ENCODE measurements around the gene ALDH3B2.

Gene ALDH3B2

GRCh38 chr11:67648140-67648795 lies 26.2 kb downstream of the ALDH3B2 start:
- no peak overlapping the region for H3K27ac ChIP-seq (ENCODE audit: low read depth, low read length)
- no peak overlapping the region for H3K4me3 ChIP-seq (ENCODE audit: low read depth, low read length)

GRCh38 chr11:67647471-67647870 lies 27.0 kb downstream of the ALDH3B2 start:
- H3K9me3 ChIP-seq (ENCODE audit: control insufficient read depth, insufficient read depth, low read depth, low read length), result no peaks in the 10 kb centered on the region
- H3K4me3 ChIP-seq (ENCODE audit: low read depth, low read length), result no peak overlapping the region
- H3K27me3 ChIP-seq (ENCODE audit: control insufficient read depth, insufficient read depth, low read length), result peaks cover 2% of the 10 kb centered on the region; the same call in 1 of the 2 replicates
- no peak overlapping the region for H3K27ac ChIP-seq (ENCODE audit: low read depth, low read length)
- H3K9ac ChIP-seq (ENCODE audit: low read length), result no peak overlapping the region
- no peaks in the 10 kb centered on the region for H3K36me3 ChIP-seq (ENCODE audit: control insufficient read depth, insufficient read depth, low read length)
- no peaks in the 10 kb centered on the region for H3K4me1 ChIP-seq (ENCODE audit: control insufficient read depth, insufficient read depth, low read length)

More at GRCh38 chr11:67648140-67648795, 26.2 kb downstream of the ALDH3B2 start:
- Histone ChIP-seq H3K27me3 (ENCODE audit: control insufficient read depth, insufficient read depth, low read length) (no peaks in the 10 kb centered on the region; the same call in 1 of the 2 replicates), H3K9ac (ENCODE audit: low read length) (no peak overlapping the region), H3K4me1 (ENCODE audit: control insufficient read depth, insufficient read depth, low read length) (no peaks in the 10 kb centered on the region), H3K36me3 (ENCODE audit: control insufficient read depth, insufficient read depth, low read length) (no peaks in the 10 kb centered on the region), H3K9me3 (ENCODE audit: control insufficient read depth, insufficient read depth, low read depth, low read length) (no peaks in the 10 kb centered on the region)

GRCh38 chr11:67646535-67647336 lies 27.7 kb downstream of the ALDH3B2 start:
- Histone ChIP-seq H3K4me1 (ENCODE audit: control insufficient read depth, insufficient read depth, low read length) (no peaks in the 10 kb centered on the region), H3K9ac (ENCODE audit: low read length) (no peak overlapping the region), H3K9me3 (ENCODE audit: control insufficient read depth, insufficient read depth, low read depth, low read length) (no peaks in the 10 kb centered on the region), H3K27me3 (ENCODE audit: control insufficient read depth, insufficient read depth, low read length) (peaks cover 9% of the 10 kb centered on the region; the same call in 1 of the 2 replicates), H3K4me3 (ENCODE audit: low read depth, low read length) (no peak overlapping the region), H3K36me3 (ENCODE audit: control insufficient read depth, insufficient read depth, low read length) (no peaks in the 10 kb centered on the region), H3K27ac (ENCODE audit: low read depth, low read length) (no peak overlapping the region)

- no peak overlapping the region for H3K9ac ChIP-seq (ENCODE audit: low read length)
- peaks cover 17% of the 10 kb centered on the region for H3K27me3 ChIP-seq (ENCODE audit: control insufficient read depth, insufficient read depth, low read length)
- no peak overlapping the region for H3K27ac ChIP-seq (ENCODE audit: low read depth, low read length)
- no peaks in the 10 kb centered on the region for H3K9me3 ChIP-seq (ENCODE audit: control insufficient read depth, insufficient read depth, low read depth, low read length)
- H3K4me3 ChIP-seq (ENCODE audit: low read depth, low read length), result no peak overlapping the region
- no peaks in the 10 kb centered on the region for H3K4me1 ChIP-seq (ENCODE audit: control insufficient read depth, insufficient read depth, low read length)
- H3K36me3 ChIP-seq (ENCODE audit: control insufficient read depth, insufficient read depth, low read length), result no peaks in the 10 kb centered on the region
Observed at GRCh38 chr11:67645521-67646461, 28.6 kb downstream of the ALDH3B2 start.

GRCh38 chr11:67644472-67645418 lies 29.7 kb downstream of the ALDH3B2 start:
- H3K27me3 ChIP-seq (ENCODE audit: control insufficient read depth, insufficient read depth, low read length), result peaks cover 27% of the 10 kb centered on the region
- H3K27ac ChIP-seq (ENCODE audit: low read depth, low read length), result no peak overlapping the region
- no peaks in the 10 kb centered on the region for H3K36me3 ChIP-seq (ENCODE audit: control insufficient read depth, insufficient read depth, low read length)
- no peak overlapping the region for H3K9ac ChIP-seq (ENCODE audit: low read length)
- H3K9me3 ChIP-seq (ENCODE audit: control insufficient read depth, insufficient read depth, low read depth, low read length), result no peaks in the 10 kb centered on the region
- no peak overlapping the region for H3K4me3 ChIP-seq (ENCODE audit: low read depth, low read length)
- H3K4me1 ChIP-seq (ENCODE audit: control insufficient read depth, insufficient read depth, low read length), result no peaks in the 10 kb centered on the region

GRCh38 chr11:67644042-67644441 lies 30.4 kb downstream of the ALDH3B2 start:
- peaks cover 34% of the 10 kb centered on the region for H3K27me3 ChIP-seq (ENCODE audit: control insufficient read depth, insufficient read depth, low read length)
- no peaks in the 10 kb centered on the region for H3K9me3 ChIP-seq (ENCODE audit: control insufficient read depth, insufficient read depth, low read depth, low read length)
- no peak overlapping the region for H3K4me3 ChIP-seq (ENCODE audit: low read depth, low read length)
- H3K4me1 ChIP-seq (ENCODE audit: control insufficient read depth, insufficient read depth, low read length), result no peaks in the 10 kb centered on the region
- H3K36me3 ChIP-seq (ENCODE audit: control insufficient read depth, insufficient read depth, low read length), result no peaks in the 10 kb centered on the region
- no peak overlapping the region for H3K9ac ChIP-seq (ENCODE audit: low read length)
- no peak overlapping the region for H3K27ac ChIP-seq (ENCODE audit: low read depth, low read length)

GRCh38 chr11:67642173-67643120 lies 32.0 kb downstream of the ALDH3B2 start:
- H3K4me3 ChIP-seq (ENCODE audit: low read depth, low read length), result no peak overlapping the region
- no peaks in the 10 kb centered on the region for H3K36me3 ChIP-seq (ENCODE audit: control insufficient read depth, insufficient read depth, low read length)
- H3K27ac ChIP-seq (ENCODE audit: low read depth, low read length), result no peak overlapping the region
- no peak overlapping the region for H3K9ac ChIP-seq (ENCODE audit: low read length)
- H3K27me3 ChIP-seq (ENCODE audit: control insufficient read depth, insufficient read depth, low read length), result peaks cover 40% of the 10 kb centered on the region
- no peaks in the 10 kb centered on the region for H3K4me1 ChIP-seq (ENCODE audit: control insufficient read depth, insufficient read depth, low read length)
- H3K9me3 ChIP-seq (ENCODE audit: control insufficient read depth, insufficient read depth, low read depth, low read length), result no peaks in the 10 kb centered on the region

GRCh38 chr11:67641338-67642172 lies 32.9 kb downstream of the ALDH3B2 start:
- no peaks in the 10 kb centered on the region for H3K4me1 ChIP-seq (ENCODE audit: control insufficient read depth, insufficient read depth, low read length)
- no peak overlapping the region for H3K9ac ChIP-seq (ENCODE audit: low read length)
- H3K27me3 ChIP-seq (ENCODE audit: control insufficient read depth, insufficient read depth, low read length), result peaks cover 40% of the 10 kb centered on the region
- H3K27ac ChIP-seq (ENCODE audit: low read depth, low read length), result no peak overlapping the region
- no peak overlapping the region for H3K4me3 ChIP-seq (ENCODE audit: low read depth, low read length)
- no peaks in the 10 kb centered on the region for H3K36me3 ChIP-seq (ENCODE audit: control insufficient read depth, insufficient read depth, low read length)
- H3K9me3 ChIP-seq (ENCODE audit: control insufficient read depth, insufficient read depth, low read depth, low read length), result no peaks in the 10 kb centered on the region

- Histone ChIP-seq H3K4me1 (ENCODE audit: control insufficient read depth, insufficient read depth, low read length) (no peaks in the 10 kb centered on the region), H3K27ac (ENCODE audit: low read depth, low read length) (no peak overlapping the region), H3K9me3 (ENCODE audit: control insufficient read depth, insufficient read depth, low read depth, low read length) (no peaks in the 10 kb centered on the region), H3K4me3 (ENCODE audit: low read depth, low read length) (no peak overlapping the region), H3K27me3 (ENCODE audit: control insufficient read depth, insufficient read depth, low read length) (peaks cover 40% of the 10 kb centered on the region), H3K36me3 (ENCODE audit: control insufficient read depth, insufficient read depth, low read length) (no peaks in the 10 kb centered on the region), H3K9ac (ENCODE audit: low read length) (no peak overlapping the region)
Observed at GRCh38 chr11:67640758-67641337, 33.6 kb downstream of the ALDH3B2 start.
